NCI-H2029 treated with DMSO at 0.1 percent for 48 hours (cell line): ENCODE measurements around the gene KDM5B.
"Not testable (repeated sequence)": the region's sequence is repeated elsewhere in the genome, so short reads cannot be mapped to it uniquely, and the experiment has no call there.

Experiments
- DNase-seq: peaks from one replicate; lab custom pipeline; 2025; lab: John Stamatoyannopoulos, UW

KDM5B gene

GRCh38 chr1:202812176-202813026 is 4.2 kb upstream of the KDM5B start:
- DNase-seq: no peak

GRCh38 chr1:202811296-202812175 is 3.3 kb upstream of the KDM5B start:
- DNase-seq: no peak

- DNase-seq: peak; percentile 58
Observed at GRCh38 chr1:202810615-202811295, 2.5 kb upstream of the KDM5B start, which contains the start of gene PCAT6. Gene PCAT6, plus strand, starts transcription at chr1:202810954.

GRCh38 chr1:202810193-202810614 is 2.0 kb upstream of the KDM5B start:
- no peak for DNase-seq

- no peak for DNase-seq
Observed at GRCh38 chr1:202809597-202810159, 1.5 kb upstream of the KDM5B start.

GRCh38 chr1:202807451-202807925 is 733 bp downstream of the KDM5B start:
- DNase-seq: no peak

- DNase-seq: no peak
Observed at GRCh38 chr1:202806845-202807450, 1.3 kb downstream of the KDM5B start.

GRCh38 chr1:202805886-202806844 is 2.1 kb downstream of the KDM5B start:
- no peak for DNase-seq

GRCh38 chr1:202804126-202804525 is 4.1 kb downstream of the KDM5B start:
- no peak for DNase-seq

GRCh38 chr1:202802998-202803932 is 5.0 kb downstream of the KDM5B start:
- no peak for DNase-seq

GRCh38 chr1:202802034-202802433 is 6.2 kb downstream of the KDM5B start:
- DNase-seq: no peak

GRCh38 chr1:202801175-202801574 is 7.0 kb downstream of the KDM5B start:
- DNase-seq: no peak

- no peak for DNase-seq
Observed at GRCh38 chr1:202800742-202801141, 7.5 kb downstream of the KDM5B start.

- no peak for DNase-seq
Observed at GRCh38 chr1:202798792-202799331, 9.4 kb downstream of the KDM5B start.

GRCh38 chr1:202798260-202798659 is 10.0 kb downstream of the KDM5B start:
- no peak for DNase-seq

GRCh38 chr1:202796670-202797069 is 11.6 kb downstream of the KDM5B start:
- no peak for DNase-seq

- not testable (repeated sequence) for DNase-seq
Observed at GRCh38 chr1:202794931-202795330, 13.3 kb downstream of the KDM5B start.

- DNase-seq: no peak
Observed at GRCh38 chr1:202794051-202794740, 14.0 kb downstream of the KDM5B start.
